Stimulated activated CD8-positive, alpha-beta memory T cell treated with anti-CD3 and anti-CD28 coated beads, Interleukin-2, amount 100 ng/mL, for 48 hours (primary cell): Measurements from ENCODE around the gene ZCCHC14.
"Not testable (repeated sequence)": the region's sequence is repeated elsewhere in the genome, so short reads cannot be mapped to it uniquely, and the experiment has no call there.

ENCODE experiments used
- DNase-seq, 2 donors: peaks; one replicate each; pipeline ENCODE4 v3.0.0-alpha.2; 2020; ENCODE audit warnings: low read depth in 2 of 2

ZCCHC14 gene

DNA sequence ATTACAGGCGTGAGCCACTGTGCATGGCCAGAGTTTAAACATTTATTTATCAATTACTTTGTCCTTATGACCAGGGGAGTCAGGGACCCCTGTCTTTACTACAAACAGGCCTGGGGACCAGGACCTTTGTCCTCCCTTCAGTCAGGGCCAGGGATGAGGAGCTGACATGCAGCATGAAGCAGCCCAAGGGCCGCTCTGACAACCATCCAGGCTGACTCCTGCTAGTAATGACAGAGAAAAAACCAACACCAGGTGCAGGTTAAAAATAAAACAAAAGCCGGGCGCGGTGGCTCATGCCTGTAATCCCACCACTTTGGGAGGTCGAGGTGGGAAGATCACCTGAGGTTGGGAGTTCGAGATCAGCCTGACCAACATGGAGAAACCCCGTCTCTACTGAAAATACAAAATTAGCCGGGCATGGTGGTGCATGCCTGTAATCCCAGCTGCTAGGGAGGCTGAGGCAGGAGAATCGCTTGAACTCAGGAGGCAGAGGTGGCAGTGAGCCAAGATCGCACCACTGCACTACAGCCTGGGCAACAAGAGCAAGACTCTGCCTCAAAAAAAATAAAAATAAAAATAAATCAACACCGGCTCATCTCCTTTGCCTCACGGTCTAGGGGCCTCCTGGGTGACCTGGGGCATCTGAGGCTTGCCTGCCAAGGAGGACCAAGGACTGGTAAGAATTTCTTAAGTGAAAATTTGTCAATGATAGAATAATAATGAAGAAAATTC is 129.8 kb downstream of the ZCCHC14 start:
- not testable (repeated sequence) for DNase-seq

DNA sequence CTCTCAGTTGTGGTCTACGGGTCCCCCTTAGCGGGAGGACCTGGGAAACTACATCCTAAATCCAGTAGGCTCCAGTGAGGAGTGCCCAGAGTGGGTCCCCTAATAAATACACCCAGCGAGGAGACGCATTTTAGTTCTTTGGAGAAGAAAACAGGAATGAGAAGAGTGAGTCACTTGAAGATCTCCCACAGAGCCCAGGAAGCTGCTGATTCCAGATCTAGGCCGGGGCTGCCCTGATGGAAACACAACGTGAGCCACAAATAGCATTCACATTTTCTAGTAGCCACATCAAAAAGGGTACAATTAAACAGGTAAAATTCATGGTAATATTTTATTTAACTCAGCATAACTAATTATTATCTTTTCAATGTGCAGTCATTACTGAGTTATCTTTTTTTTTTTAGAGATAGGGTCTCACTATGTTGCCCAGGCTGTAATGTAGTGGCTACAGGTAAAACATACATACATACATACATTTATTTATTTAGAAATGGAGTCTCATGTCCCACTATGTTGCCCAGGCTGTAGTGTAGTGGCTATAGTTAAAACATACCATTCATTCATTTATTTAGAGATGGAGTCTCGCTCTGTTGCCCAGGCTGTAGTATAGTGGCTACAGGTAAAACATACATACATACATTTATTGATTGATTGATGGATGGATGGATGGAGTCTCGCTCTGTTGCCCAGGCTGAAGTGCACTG is 130.8 kb downstream of the ZCCHC14 start:
- DNase-seq: no peak

DNA sequence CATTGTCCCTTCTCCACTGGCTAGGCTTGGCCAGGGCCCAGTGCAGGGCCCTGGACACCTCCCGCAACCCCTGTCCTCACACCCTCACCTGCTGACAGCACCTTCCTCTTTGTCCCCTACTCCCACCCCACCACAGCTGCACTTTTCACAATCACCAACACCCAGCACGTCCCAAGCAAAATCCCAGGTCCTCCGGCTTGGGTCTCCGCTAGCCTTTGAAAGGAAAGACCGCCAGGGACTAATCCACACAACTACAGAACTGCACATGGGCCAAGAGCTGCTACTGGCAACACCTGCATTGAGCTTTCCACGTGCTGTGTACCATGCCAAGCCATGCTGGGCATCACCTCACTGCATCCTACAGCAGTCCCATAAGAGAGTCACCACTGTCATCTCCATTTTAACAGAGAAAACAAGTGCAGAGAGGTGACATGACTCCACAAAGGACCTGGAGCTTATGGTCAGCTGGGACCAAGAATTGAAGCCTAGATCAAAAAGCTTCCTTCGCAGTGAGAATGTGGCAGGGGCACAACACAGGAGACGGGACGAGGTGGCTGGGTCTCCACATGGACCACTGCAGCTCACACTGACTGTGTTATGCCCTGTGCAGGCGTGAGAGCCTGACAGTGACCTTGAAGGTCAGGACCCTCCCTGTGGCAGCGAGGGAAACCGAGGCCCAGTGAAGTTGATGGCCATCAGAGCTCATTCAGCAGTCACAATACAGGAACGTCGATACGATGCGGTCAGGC is 131.8 kb downstream of the ZCCHC14 start:
- DNase-seq: no peak

DNA sequence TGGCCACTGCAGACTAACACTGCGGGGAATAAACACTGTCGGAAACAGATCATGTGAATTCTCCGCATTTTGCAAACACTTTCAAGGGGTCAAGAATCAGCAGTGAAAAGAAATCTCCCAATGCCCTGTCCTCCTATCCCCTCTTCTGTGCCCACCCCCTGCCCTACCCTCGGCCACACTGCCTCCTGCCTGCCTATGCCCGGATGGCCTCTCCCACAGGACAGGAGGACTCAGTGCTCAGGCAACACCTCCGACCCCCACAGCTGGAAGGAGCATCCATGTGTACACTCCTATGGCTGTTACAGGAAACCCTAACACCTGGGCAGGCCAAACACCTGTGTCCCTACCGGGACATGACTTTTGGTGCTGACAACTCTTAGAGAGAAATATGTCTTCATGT is 133.7 kb downstream of the ZCCHC14 start:
- DNase-seq: no peak

DNA sequence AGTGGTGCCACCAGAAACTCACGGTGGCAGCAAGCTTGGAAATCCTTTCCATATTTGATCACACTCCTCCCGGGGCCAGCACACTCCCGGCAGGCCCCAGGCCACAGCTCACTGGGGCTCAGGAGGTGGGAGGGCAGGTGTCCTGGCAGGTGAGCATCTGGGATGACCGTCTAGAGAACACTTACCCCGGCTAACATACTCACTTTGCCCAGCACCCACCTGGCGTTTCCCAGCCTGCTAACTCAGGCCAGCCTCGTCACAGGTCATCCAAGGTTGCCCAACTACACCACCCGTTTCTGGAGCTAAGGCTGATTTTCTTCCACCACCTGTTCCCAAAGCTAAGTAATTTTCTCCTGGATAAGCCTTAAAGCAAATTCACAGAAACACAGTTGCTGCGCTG is 134.1 kb downstream of the ZCCHC14 start:
- DNase-seq: no peak

DNA sequence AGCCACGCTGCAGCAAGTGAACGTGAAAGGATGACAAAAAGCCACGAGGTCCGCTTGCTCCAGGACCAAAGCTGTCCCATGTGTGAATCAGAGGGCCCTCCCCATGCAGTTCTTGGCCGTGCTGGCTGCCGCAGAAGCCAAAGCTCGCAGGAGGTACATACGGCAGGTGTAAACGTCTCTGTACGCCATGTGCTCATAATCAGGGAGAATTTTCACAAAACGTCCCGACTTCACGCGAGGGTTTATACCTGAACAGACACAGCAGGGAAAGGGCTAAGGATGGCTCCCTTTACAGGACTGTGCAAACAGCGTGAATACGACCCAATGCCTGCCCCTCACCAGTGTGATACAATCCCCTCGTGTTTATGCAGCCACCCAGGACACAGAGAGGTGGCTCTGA is 134.6 kb downstream of the ZCCHC14 start:
- no peak for DNase-seq

DNA sequence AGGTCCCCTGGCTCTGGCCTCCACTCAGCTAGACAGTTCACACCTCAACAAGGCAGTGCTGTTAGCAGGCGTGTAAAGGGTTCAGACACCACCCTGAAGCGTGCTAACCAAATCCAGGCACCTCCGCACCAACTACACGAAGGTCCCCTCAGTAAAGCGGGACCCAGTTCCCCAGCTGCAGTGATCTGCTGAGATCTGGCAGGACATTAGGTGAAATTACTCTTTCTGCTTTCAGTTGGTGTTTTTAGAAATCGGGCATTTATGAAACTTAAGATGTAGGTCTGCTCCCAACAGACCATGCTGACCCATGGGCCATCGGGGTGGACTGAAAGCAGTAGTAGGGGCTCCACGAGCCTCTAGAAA is 136.4 kb downstream of the ZCCHC14 start:
- no peak for DNase-seq
